LNCaP clone FGC (cell line): Measurements from ENCODE around the gene NHLH1.

Source experiments
- DNase-seq: peaks from one replicate; pipeline ENCODE4 v3.0.0-alpha.2; 2011; ENCODE audit warnings: low read depth
- H3K4me3 ChIP-seq: 2 replicates; pipeline ENCODE4 v1.5.1; 2011; ENCODE audit warnings: mild to moderate bottlenecking, low read depth, low read length, control low read depth
- TF ChIP-seq, protein P1 (sequence below): IDR thresholded peaks from 2 replicates; pipeline ENCODE4 v1.5.1; 2012; ENCODE audit warnings: mild to moderate bottlenecking; ENCODE audit not compliant: control insufficient read depth, insufficient read depth; ENCODE audit errors: extremely low read depth

Gene NHLH1

DNA sequence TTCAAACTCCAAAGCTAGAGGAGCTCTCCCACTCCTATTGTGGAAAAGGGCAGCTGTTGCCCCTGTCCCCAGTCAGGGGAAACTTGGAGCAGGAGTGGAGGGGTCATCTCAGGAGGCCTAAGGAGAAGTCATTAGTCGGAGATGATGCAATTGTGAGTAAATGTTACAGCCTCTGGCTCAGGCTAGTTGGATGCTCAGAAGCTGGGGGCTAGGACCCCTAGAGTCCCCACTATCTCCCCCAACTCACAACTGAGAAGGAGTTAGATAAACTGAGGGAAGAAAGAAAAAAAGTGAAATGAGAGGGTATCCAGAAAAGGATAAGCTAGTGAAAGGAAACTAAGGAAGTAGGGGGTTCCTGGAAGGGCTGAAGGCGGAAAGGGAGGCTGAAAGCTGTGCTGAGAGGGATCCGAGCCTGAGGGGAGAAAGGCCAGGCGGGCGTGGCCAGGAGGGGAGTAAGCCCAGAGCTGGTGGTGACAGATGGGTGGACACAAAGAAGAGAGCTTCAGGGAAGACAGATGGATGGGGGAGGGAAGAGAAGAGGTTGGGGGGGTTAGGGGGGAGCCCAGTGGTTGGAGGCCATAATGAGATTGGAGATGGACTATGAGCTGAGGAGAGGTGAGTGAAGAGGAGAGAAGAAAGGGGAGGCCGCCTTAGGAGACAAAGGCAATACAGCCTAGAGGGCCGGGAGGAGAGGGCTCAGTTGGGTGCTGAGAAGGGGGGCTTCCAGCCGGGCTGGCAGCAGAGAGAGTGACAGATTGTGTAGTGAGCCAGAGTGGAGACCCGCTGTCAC, 4.5 kb upstream of the NHLH1 start:
- DNase-seq = no peak
- H3K4me3 ChIP-seq = no peak overlapping the region
- TF ChIP-seq, protein P1, sequence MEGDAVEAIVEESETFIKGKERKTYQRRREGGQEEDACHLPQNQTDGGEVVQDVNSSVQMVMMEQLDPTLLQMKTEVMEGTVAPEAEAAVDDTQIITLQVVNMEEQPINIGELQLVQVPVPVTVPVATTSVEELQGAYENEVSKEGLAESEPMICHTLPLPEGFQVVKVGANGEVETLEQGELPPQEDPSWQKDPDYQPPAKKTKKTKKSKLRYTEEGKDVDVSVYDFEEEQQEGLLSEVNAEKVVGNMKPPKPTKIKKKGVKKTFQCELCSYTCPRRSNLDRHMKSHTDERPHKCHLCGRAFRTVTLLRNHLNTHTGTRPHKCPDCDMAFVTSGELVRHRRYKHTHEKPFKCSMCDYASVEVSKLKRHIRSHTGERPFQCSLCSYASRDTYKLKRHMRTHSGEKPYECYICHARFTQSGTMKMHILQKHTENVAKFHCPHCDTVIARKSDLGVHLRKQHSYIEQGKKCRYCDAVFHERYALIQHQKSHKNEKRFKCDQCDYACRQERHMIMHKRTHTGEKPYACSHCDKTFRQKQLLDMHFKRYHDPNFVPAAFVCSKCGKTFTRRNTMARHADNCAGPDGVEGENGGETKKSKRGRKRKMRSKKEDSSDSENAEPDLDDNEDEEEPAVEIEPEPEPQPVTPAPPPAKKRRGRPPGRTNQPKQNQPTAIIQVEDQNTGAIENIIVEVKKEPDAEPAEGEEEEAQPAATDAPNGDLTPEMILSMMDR = no peak

DNA sequence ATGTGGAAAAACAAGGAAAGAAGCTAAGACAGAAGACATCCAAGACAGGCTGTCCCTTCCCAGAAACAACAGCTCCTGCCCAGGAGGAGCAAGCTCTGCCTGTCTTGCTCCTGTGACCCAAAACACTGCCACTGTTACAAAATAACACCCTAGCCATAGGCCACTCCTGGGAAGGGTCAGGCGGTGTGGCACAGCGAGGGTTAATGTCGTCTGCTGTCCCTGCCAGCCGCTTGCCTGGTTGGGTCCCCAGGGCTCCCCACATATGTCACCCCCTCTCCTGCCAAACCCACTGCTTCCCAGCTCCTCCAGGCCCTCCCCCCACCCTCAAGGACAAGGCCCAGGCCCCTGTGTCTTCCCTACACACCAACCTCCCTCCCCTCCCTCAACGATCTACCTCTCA, 3.9 kb upstream of the NHLH1 start:
- TF ChIP-seq, protein P1 = no peak
- DNase-seq = no peak
- H3K4me3 ChIP-seq = no peak overlapping the region

DNA sequence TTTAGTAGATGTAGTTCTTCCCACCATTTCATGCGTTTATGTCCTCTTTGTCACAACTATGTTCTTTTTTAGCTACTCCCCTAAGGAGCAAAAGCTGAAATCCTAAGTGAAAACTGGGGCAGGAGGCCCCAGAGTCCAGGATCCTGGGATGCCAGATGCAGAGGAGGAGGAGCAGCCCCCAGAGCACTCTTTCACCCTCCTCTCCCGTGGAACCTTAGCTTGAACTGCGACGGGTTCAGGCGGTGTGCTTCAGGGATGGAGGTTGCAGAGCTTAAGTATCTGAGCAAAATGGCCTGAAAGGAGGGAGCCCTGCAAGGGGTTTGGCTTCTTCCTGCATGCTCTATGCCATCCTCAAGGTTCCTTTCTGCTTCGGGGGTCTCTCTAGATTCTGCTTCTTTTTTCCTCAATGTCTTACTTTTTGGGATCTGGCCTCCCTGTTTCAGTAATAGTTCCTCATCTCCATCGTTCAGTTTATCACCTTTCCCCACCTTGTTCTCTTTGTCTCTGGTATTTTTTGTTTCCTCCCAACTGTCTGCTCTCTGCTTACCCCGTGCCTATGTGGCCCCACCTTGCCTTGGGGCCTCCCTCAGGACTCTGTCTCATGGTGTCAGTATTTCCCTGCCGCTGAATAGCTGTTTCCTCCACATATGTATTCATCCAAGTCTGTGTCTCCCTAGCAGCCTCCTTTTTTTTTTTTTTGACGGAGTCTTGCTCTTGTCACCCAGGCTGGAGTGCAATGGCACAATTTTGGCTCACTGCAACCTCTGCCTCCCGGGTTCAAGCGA, 2.7 kb upstream of the NHLH1 start:
- DNase-seq = no peak
- TF ChIP-seq, protein P1 = no peak
- H3K4me3 ChIP-seq = no peak overlapping the region

DNA sequence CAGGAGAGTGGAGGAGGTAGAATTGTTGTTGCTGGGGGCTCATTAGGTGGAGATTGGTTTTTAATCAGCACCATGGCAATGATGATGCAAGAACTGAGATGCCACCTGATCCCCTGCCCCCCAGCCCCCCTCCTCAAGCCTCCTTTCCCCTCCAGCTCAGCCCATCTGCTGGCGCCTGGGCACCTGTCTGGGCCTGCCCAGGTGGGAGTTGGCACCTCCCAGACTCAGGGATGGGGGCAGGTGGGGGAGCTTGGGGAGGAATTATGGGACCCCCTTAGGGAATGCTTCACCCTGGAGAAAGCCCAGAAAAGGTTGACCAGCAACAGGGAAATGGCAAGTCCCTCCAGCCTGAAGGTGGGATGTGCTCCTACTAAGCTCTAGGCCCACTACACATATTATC, 1.5 kb upstream of the NHLH1 start:
- TF ChIP-seq, protein P1 = no peak
- DNase-seq = no peak
- no peak overlapping the region for H3K4me3 ChIP-seq

DNA sequence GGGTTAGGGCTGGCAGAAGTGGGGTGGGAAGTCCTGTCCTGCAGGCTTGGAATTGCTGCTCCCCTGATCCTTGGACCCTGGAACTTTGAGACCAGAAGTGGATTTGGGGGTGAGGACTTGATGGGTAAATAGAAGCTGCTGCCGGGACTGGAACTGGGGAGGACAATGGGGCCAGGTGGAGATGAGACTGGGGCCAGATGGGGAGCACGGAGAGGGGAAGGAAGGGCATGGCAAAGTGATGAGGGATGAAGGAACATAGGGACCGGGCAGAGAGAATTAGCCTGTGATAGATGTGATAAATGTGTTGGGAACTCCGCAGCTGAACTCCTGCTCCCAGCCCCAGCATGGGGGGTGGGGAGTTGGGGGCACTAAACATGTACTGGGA, 637 bp downstream of the NHLH1 start:
- no peak for DNase-seq
- TF ChIP-seq, protein P1 = no peak
- no peak overlapping the region for H3K4me3 ChIP-seq

DNA sequence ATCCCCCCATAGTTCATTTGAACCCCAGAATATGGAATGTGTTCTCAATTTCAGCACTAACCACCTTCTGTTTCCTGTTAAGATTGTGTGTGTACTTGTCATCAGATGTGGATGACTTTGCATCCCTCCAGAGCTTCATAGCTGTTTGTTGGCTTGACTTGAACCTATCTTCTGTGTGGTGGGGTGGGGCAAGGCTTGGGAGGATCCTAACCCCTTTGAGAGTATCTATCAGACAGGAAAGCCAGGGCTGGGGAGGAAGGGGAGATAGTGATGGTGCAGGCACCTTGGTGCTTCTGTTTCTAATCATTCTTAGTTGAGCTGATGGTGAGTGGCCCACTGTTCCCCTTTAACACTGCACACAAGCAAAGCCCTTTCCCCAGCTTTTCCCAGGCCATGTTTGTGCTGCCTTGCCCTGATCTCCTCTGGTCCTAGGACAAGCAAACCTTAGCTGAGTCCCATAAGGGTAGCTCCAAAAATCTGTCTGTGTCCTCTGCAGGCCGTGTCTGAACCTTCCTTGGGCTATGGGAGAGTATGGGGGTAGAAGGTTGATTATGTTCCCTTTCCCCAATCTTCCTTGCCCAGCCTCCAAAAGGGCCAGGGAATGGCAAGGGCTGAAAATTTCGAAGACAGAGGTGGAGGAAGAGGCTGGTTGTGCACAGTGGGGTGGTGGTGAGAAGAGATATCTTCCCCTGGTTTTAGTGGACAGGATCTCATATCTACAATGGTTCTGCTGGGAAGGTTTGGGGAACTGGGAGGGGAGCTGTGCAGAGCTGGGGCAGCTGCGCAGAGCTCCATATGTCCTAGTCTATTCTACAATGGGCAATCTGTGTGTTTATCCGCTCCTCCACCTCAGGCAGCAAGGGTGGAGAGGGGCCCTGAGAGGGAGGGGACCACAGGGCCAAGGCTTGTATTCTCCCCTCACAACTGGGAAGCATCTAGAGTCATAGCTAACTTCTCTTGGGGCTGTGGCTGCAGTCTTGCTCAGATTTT, 1.4 kb downstream of the NHLH1 start:
- TF ChIP-seq, protein P1 = no peak
- H3K4me3 ChIP-seq = no peak overlapping the region
- no peak for DNase-seq
